BLaER1 treated with 17β-estradiol and CSF1 and Interleukin-3, amounts not matched to agents 10 nM and 100 nM (cell line): ENCODE data around the gene ZNF467.

ENCODE experiments used
- H3K27ac ChIP-seq, 11 experiments: shearing (Covaris generic); formaldehyde crosslinking; 2 replicates each; pipeline ENCODE4 v1.8.1; 2022
- H3K27me3 ChIP-seq, 11 experiments: shearing (Covaris generic); formaldehyde crosslinking; 2 replicates each; pipeline ENCODE4 v1.8.1; 2022
- H3K36me3 ChIP-seq, 11 experiments: shearing (Covaris generic); formaldehyde crosslinking; 2 replicates each; pipeline ENCODE4 v1.8.1; 2022
- H3K4me1 ChIP-seq, 10 experiments: shearing (Covaris generic); formaldehyde crosslinking; 2 replicates each; pipeline ENCODE4 v1.8.1; 2022
- H3K4me2 ChIP-seq, 11 experiments: shearing (Covaris generic); formaldehyde crosslinking; 2 replicates each; pipeline ENCODE4 v1.8.1; 2022
- H3K4me3 ChIP-seq, 10 experiments: shearing (Covaris generic); formaldehyde crosslinking; 2 replicates each; pipeline ENCODE4 v1.8.1; 2022
- H3K9ac ChIP-seq, 11 experiments: shearing (Covaris generic); formaldehyde crosslinking; 2 replicates each; pipeline ENCODE4 v1.8.1; 2022
- H3K9me3 ChIP-seq, 11 experiments: shearing (Covaris generic); formaldehyde crosslinking; replicated peaks in 1 of 11; 2 replicates each; pipeline ENCODE4 v1.8.1; 2022
- H4K20me1 ChIP-seq, 11 experiments: shearing (Covaris generic); formaldehyde crosslinking; 2 replicates each; pipeline ENCODE4 v1.8.1; 2022
- Cebpa-rat ChIP-seq, 11 experiments: shearing (Covaris generic); IDR thresholded peaks; 2 replicates each; pipeline ENCODE4 v1.8.1; 2022

The ZNF467 gene

GRCh38 chr7:149802966-149803365, 29.6 kb upstream of the ZNF467 start:
- no peak overlapping the region for H3K27ac ChIP-seq
- H3K9ac ChIP-seq = no peak overlapping the region
- H3K4me1 ChIP-seq = peaks cover 0 to 37% (median 22%) of the 10 kb centered on the region in 10 experiments; a peak in 15 of 20 replicates
- no peaks in the 10 kb centered on the region for H3K9me3 ChIP-seq
- H3K4me2 ChIP-seq = no peak overlapping the region
- H3K27me3 ChIP-seq = no peaks in the 10 kb centered on the region
- no peaks in the 10 kb centered on the region for H3K36me3 ChIP-seq
- TF ChIP-seq Cebpa-rat (IDR thresholded peaks at IDR 0.05) = no peak
- H4K20me1 ChIP-seq = peaks cover 0 to 19% (median 0%) of the 10 kb centered on the region in 11 experiments; a peak in 4 of 22 replicates
- H3K4me3 ChIP-seq = no peak overlapping the region

- Histone ChIP-seq H3K27me3 (no peaks in the 10 kb centered on the region), H3K9ac (no peak overlapping the region), H3K4me2 (no peak overlapping the region), H3K9me3 (no peaks in the 10 kb centered on the region), H3K4me1 (peaks cover 0 to 41% (median 30%) of the 10 kb centered on the region in 10 experiments; a peak in 15 of 20 replicates), H3K36me3 (no peaks in the 10 kb centered on the region), H3K4me3 (no peak overlapping the region), H4K20me1 (peaks cover 0 to 21% (median 0%) of the 10 kb centered on the region in 11 experiments; a peak in 4 of 22 replicates), H3K27ac (no peak overlapping the region)
- no peak for TF ChIP-seq Cebpa-rat (IDR thresholded peaks at IDR 0.05)
Measured at GRCh38 chr7:149801816-149802215, 28.4 kb upstream of the ZNF467 start.

- no peaks in the 10 kb centered on the region for H3K27me3 ChIP-seq
- peaks cover 0 to 38% (median 22%) of the 10 kb centered on the region in 10 experiments; a peak in 15 of 20 replicates for H3K4me1 ChIP-seq
- H3K36me3 ChIP-seq = no peaks in the 10 kb centered on the region
- H3K9me3 ChIP-seq = no peaks in the 10 kb centered on the region
- H3K4me3 ChIP-seq = no peak overlapping the region
- no peak for TF ChIP-seq Cebpa-rat (IDR thresholded peaks at IDR 0.05)
- H4K20me1 ChIP-seq = peaks cover 0 to 13% (median 0%) of the 10 kb centered on the region in 11 experiments; a peak in 4 of 22 replicates
- H3K9ac ChIP-seq = no peak overlapping the region
- no peak overlapping the region for H3K27ac ChIP-seq
- no peak overlapping the region for H3K4me2 ChIP-seq
Measured at GRCh38 chr7:149801002-149801566, 27.7 kb upstream of the ZNF467 start.

- peaks cover 0 to 32% (median 18%) of the 10 kb centered on the region in 10 experiments; a peak in 15 of 20 replicates for H3K4me1 ChIP-seq
- H4K20me1 ChIP-seq = peaks cover 0 to 13% (median 0%) of the 10 kb centered on the region in 11 experiments; a peak in 4 of 22 replicates
- no peaks in the 10 kb centered on the region for H3K27me3 ChIP-seq
- H3K9ac ChIP-seq = no peak overlapping the region
- no peak overlapping the region for H3K4me3 ChIP-seq
- TF ChIP-seq Cebpa-rat (IDR thresholded peaks at IDR 0.05) = no peak
- H3K27ac ChIP-seq = no peak overlapping the region
- H3K36me3 ChIP-seq = no peaks in the 10 kb centered on the region
- H3K4me2 ChIP-seq = no peak overlapping the region
- no peaks in the 10 kb centered on the region for H3K9me3 ChIP-seq
Measured at GRCh38 chr7:149800169-149800555, 26.8 kb upstream of the ZNF467 start.

- no peaks in the 10 kb centered on the region for H3K27me3 ChIP-seq
- H3K4me2 ChIP-seq = no peak overlapping the region
- peaks cover 0 to 18% (median 0%) of the 10 kb centered on the region in 11 experiments; a peak in 4 of 22 replicates for H4K20me1 ChIP-seq
- H3K27ac ChIP-seq = no peak overlapping the region
- H3K9me3 ChIP-seq = no peaks in the 10 kb centered on the region
- H3K9ac ChIP-seq = no peak overlapping the region
- H3K4me3 ChIP-seq = no peak overlapping the region
- H3K4me1 ChIP-seq = peaks cover 0 to 32% (median 18%) of the 10 kb centered on the region in 10 experiments; a peak in 15 of 20 replicates
- no peaks in the 10 kb centered on the region for H3K36me3 ChIP-seq
- TF ChIP-seq Cebpa-rat (IDR thresholded peaks at IDR 0.05) = no peak
Measured at GRCh38 chr7:149799397-149800168, 26.2 kb upstream of the ZNF467 start.

GRCh38 chr7:149797771-149798170, 24.4 kb upstream of the ZNF467 start:
- Histone ChIP-seq H3K36me3 (no peaks in the 10 kb centered on the region), H3K9ac (no peak overlapping the region; a peak in 1 of 22 replicates)

GRCh38 chr7:149796287-149796860, 23.0 kb upstream of the ZNF467 start:
- no peak for TF ChIP-seq Cebpa-rat (IDR thresholded peaks at IDR 0.05)
- Histone ChIP-seq H3K9ac (no peak overlapping the region), H3K4me3 (no peak overlapping the region), H3K36me3 (no peaks in the 10 kb centered on the region), H3K4me2 (peak overlapping the region in 2 of 11 experiments; percentile 28 to 41; a peak in 1 of 22 replicates), H3K9me3 (no peaks in the 10 kb centered on the region), H3K27me3 (no peaks in the 10 kb centered on the region), H4K20me1 (peaks cover 0 to 35% (median 0%) of the 10 kb centered on the region in 11 experiments; a peak in 5 of 22 replicates), H3K27ac (no peak overlapping the region), H3K4me1 (peaks cover 0 to 32% (median 18%) of the 10 kb centered on the region in 10 experiments; a peak in 15 of 20 replicates)

More at GRCh38 chr7:149797771-149798170, 24.4 kb upstream of the ZNF467 start:
- Histone ChIP-seq H3K9me3 (no peaks in the 10 kb centered on the region), H3K27me3 (no peaks in the 10 kb centered on the region), H3K4me3 (no peak overlapping the region), H3K27ac (no peak overlapping the region), H3K4me2 (peak overlapping the region in 9 of 11 experiments; percentile 12 to 59 (median 44); a peak in 16 of 22 replicates), H4K20me1 (peaks cover 0 to 30% (median 0%) of the 10 kb centered on the region in 11 experiments; a peak in 4 of 22 replicates), H3K4me1 (peaks cover 0 to 32% (median 18%) of the 10 kb centered on the region in 10 experiments; a peak in 15 of 20 replicates)
- TF ChIP-seq Cebpa-rat (IDR thresholded peaks at IDR 0.05) = no peak

- H3K4me3 ChIP-seq = no peak overlapping the region
- no peaks in the 10 kb centered on the region; a peak in 2 of 22 replicates for H3K27me3 ChIP-seq
- no peaks in the 10 kb centered on the region for H3K9me3 ChIP-seq
- H3K36me3 ChIP-seq = no peaks in the 10 kb centered on the region
- peaks cover 0 to 32% (median 18%) of the 10 kb centered on the region in 10 experiments; a peak in 15 of 20 replicates for H3K4me1 ChIP-seq
- no peak overlapping the region for H3K4me2 ChIP-seq
- no peak overlapping the region for H3K27ac ChIP-seq
- peaks cover 0 to 41% (median 0%) of the 10 kb centered on the region in 11 experiments; a peak in 5 of 22 replicates for H4K20me1 ChIP-seq
- no peak overlapping the region for H3K9ac ChIP-seq
- TF ChIP-seq Cebpa-rat (IDR thresholded peaks at IDR 0.05) = no peak
Measured at GRCh38 chr7:149795126-149795525, 21.7 kb upstream of the ZNF467 start.

GRCh38 chr7:149794661-149795060, 21.3 kb upstream of the ZNF467 start:
- H3K4me3 ChIP-seq = no peak overlapping the region
- H3K9me3 ChIP-seq = no peaks in the 10 kb centered on the region
- H4K20me1 ChIP-seq = peaks cover 0 to 41% (median 0%) of the 10 kb centered on the region in 11 experiments; a peak in 5 of 22 replicates
- no peak overlapping the region for H3K27ac ChIP-seq
- H3K4me2 ChIP-seq = no peak overlapping the region
- H3K27me3 ChIP-seq = no peaks in the 10 kb centered on the region; a peak in 2 of 22 replicates
- peaks cover 0 to 27% (median 18%) of the 10 kb centered on the region in 10 experiments; a peak in 15 of 20 replicates for H3K4me1 ChIP-seq
- no peak overlapping the region for H3K9ac ChIP-seq
- no peak for TF ChIP-seq Cebpa-rat (IDR thresholded peaks at IDR 0.05)
- no peaks in the 10 kb centered on the region for H3K36me3 ChIP-seq
